ENCODE measurements around the gene PACS1.

The PACS1 gene

GRCh38 chr11:66124564-66124963 lies 54.5 kb downstream of the PACS1 start:
- Histone ChIP-seq H3K9me3 (ENCODE audit: insufficient read depth, low read length) (no peaks in the 10 kb centered on the region), H3K4me3 (ENCODE audit: low read length) (no peak overlapping the region), H2AFZ (ENCODE audit: low read depth, low read length) (no peak overlapping the region), H3K79me2 (ENCODE audit: low read length) (no peaks in the 10 kb centered on the region), H3K4me2 (ENCODE audit: low read length) (no peak overlapping the region), H3K9ac (ENCODE audit: low read length) (no peak overlapping the region), H3K4me1 (ENCODE audit: low read length) (peaks cover 27% of the 10 kb centered on the region), H4K20me1 (ENCODE audit: insufficient read depth, low read length) (no peaks in the 10 kb centered on the region), H3K27me3 (ENCODE audit: low read depth, low read length) (no peaks in the 10 kb centered on the region), H3K36me3 (replicated peaks; ENCODE audit: low read depth, low read length) (no peaks in the 10 kb centered on the region), H3K27ac (ENCODE audit: low read length) (no peak overlapping the region)
- TF ChIP-seq EZH2phosphoT487 (IDR thresholded peaks at IDR 0.05; ENCODE audit: low read depth) (no peak), CTCF (IDR thresholded peaks at IDR 0.05; ENCODE audit: low read depth, low read length) (no peak)

GRCh38 chr11:66126064-66126463 lies 56.0 kb downstream of the PACS1 start:
- Histone ChIP-seq H3K9me3 (ENCODE audit: insufficient read depth, low read length) (no peaks in the 10 kb centered on the region), H3K4me2 (ENCODE audit: low read length) (peak overlapping the region; percentile 90), H2AFZ (ENCODE audit: low read depth, low read length) (0 out of 2 replicates have a peak overlapping the region, but pooled peaks have one; percentile 24), H3K4me1 (ENCODE audit: low read length) (peaks cover 27% of the 10 kb centered on the region), H3K79me2 (ENCODE audit: low read length) (no peaks in the 10 kb centered on the region), H3K9ac (ENCODE audit: low read length) (peak overlapping the region; percentile 61), H3K4me3 (ENCODE audit: low read length) (peak overlapping the region; percentile 61), H4K20me1 (ENCODE audit: insufficient read depth, low read length) (no peaks in the 10 kb centered on the region), H3K36me3 (replicated peaks; ENCODE audit: low read depth, low read length) (no peaks in the 10 kb centered on the region), H3K27me3 (ENCODE audit: low read depth, low read length) (no peaks in the 10 kb centered on the region), H3K27ac (ENCODE audit: low read length) (peak overlapping the region; percentile 67)
- no peak for TF ChIP-seq EZH2phosphoT487 (IDR thresholded peaks at IDR 0.05; ENCODE audit: low read depth)
- TF ChIP-seq CTCF (IDR thresholded peaks at IDR 0.05; ENCODE audit: low read depth, low read length): no peak

GRCh38 chr11:66126808-66127555 lies 56.9 kb downstream of the PACS1 start:
- Histone ChIP-seq H3K27me3 (ENCODE audit: low read depth, low read length) (no peaks in the 10 kb centered on the region), H3K27ac (ENCODE audit: low read length) (peak overlapping the region; percentile 67), H3K4me2 (ENCODE audit: low read length) (peak overlapping the region; percentile 90), H4K20me1 (ENCODE audit: insufficient read depth, low read length) (no peaks in the 10 kb centered on the region), H2AFZ (ENCODE audit: low read depth, low read length) (peak overlapping the region; percentile 97), H3K9ac (ENCODE audit: low read length) (peak overlapping the region; percentile 61), H3K4me1 (ENCODE audit: low read length) (peaks cover 30% of the 10 kb centered on the region), H3K9me3 (ENCODE audit: insufficient read depth, low read length) (no peaks in the 10 kb centered on the region), H3K79me2 (ENCODE audit: low read length) (no peaks in the 10 kb centered on the region), H3K36me3 (replicated peaks; ENCODE audit: low read depth, low read length) (no peaks in the 10 kb centered on the region), H3K4me3 (ENCODE audit: low read length) (peak overlapping the region; percentile 61)
- TF ChIP-seq CTCF (IDR thresholded peaks at IDR 0.05; ENCODE audit: low read depth, low read length): no peak
- TF ChIP-seq EZH2phosphoT487 (IDR thresholded peaks at IDR 0.05; ENCODE audit: low read depth): no peak

- TF ChIP-seq CTCF (IDR thresholded peaks at IDR 0.05; ENCODE audit: low read depth, low read length) (no peak), EZH2phosphoT487 (IDR thresholded peaks at IDR 0.05; ENCODE audit: low read depth) (no peak)
- Histone ChIP-seq H3K9ac (ENCODE audit: low read length) (no peak overlapping the region), H3K9me3 (ENCODE audit: insufficient read depth, low read length) (no peaks in the 10 kb centered on the region), H3K27ac (ENCODE audit: low read length) (no peak overlapping the region), H3K4me3 (ENCODE audit: low read length) (no peak overlapping the region), H3K36me3 (replicated peaks; ENCODE audit: low read depth, low read length) (no peaks in the 10 kb centered on the region), H4K20me1 (ENCODE audit: insufficient read depth, low read length) (no peaks in the 10 kb centered on the region), H3K4me2 (ENCODE audit: low read length) (no peak overlapping the region), H3K4me1 (ENCODE audit: low read length) (peaks cover 40% of the 10 kb centered on the region), H2AFZ (ENCODE audit: low read depth, low read length) (no peak overlapping the region), H3K79me2 (ENCODE audit: low read length) (no peaks in the 10 kb centered on the region), H3K27me3 (ENCODE audit: low read depth, low read length) (no peaks in the 10 kb centered on the region)
These were observed 60.9 kb downstream of the PACS1 start for GRCh38 chr11:66130978-66131377.
